ENCODE measurements around the gene ITGA2B. TPM values are rescaled to one million over a fixed set of nuclear protein-coding genes. Genes with fewer than 3 reads are reported as not detected.

The ITGA2B gene
- total RNA-seq, 1 experiment from 2014 or later: 0.62 TPM

DNA sequence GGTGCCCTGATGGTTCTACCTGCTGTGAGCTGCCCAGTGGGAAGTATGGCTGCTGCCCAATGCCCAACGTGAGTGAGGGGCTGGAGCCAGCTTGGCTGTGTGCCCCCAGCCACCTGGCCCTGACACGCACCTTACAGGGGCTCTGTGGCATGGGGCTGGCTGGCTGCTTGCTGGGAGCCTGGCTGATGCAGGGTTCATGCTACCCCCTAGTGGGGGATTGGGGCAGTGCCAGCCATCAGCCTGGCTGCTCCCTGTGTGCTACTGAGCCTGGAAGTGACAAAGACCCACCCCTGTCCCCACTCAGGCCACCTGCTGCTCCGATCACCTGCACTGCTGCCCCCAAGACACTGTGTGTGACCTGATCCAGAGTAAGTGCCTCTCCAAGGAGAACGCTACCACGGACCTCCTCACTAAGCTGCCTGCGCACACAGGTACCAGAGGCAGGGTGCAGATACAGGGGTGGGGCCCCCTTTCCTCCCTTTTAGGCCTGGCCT lies 38.7 kb downstream of the ITGA2B start:
- H3K9me3 ChIP-seq (ENCODE audit: low read depth, low read length, poor library complexity, severe bottlenecking): no peaks in the 10 kb centered on the region
- POLR2A ChIA-PET (ENCODE audit: low non-redundant PET): no interaction called here

DNA sequence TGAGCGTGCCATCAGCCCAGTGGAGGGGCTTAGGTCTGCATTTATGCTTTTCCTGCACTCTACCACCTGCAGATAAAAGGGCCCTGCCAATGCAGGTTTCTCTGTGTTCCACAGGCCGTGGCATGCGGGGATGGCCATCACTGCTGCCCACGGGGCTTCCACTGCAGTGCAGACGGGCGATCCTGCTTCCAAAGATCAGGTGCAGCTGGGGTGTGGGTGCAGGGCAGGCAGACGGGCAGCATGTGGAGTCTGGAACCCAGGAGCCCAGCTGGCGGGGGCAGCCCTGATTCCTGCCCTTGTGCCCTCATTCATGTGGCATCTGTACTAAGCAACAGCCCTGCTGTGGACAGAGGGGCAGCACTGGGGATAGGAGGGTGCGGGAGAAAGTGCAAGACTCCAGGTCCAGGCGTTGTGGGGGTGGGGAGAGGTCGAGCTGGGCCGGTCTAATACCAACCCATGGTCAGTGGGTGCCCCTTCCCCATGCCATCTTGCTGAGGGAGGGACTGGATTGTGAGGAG lies 39.8 kb downstream of the ITGA2B start:
- Histone ChIP-seq H3K36me3 (ENCODE audit: insufficient read depth, low read length, poor library complexity, severe bottlenecking) (no peaks in the 10 kb centered on the region), H3K4me1 (ENCODE audit: insufficient read depth, low read length, poor library complexity, severe bottlenecking) (no peaks in the 10 kb centered on the region), H3K27ac (ENCODE audit: low read depth, low read length, poor library complexity, severe bottlenecking) (no peak overlapping the region), H3K9me3 (ENCODE audit: low read depth, low read length, poor library complexity, severe bottlenecking) (no peaks in the 10 kb centered on the region), H3K4me3 (ENCODE audit: low read depth, low read length, poor library complexity, severe bottlenecking) (no peak overlapping the region), H3K27me3 (replicated peaks; ENCODE audit: insufficient read depth, low read depth, low read length, poor library complexity) (no peaks in the 10 kb centered on the region)
- BruUV-seq (replicated peaks): no TSS peak
- TF ChIP-seq, protein P1, sequence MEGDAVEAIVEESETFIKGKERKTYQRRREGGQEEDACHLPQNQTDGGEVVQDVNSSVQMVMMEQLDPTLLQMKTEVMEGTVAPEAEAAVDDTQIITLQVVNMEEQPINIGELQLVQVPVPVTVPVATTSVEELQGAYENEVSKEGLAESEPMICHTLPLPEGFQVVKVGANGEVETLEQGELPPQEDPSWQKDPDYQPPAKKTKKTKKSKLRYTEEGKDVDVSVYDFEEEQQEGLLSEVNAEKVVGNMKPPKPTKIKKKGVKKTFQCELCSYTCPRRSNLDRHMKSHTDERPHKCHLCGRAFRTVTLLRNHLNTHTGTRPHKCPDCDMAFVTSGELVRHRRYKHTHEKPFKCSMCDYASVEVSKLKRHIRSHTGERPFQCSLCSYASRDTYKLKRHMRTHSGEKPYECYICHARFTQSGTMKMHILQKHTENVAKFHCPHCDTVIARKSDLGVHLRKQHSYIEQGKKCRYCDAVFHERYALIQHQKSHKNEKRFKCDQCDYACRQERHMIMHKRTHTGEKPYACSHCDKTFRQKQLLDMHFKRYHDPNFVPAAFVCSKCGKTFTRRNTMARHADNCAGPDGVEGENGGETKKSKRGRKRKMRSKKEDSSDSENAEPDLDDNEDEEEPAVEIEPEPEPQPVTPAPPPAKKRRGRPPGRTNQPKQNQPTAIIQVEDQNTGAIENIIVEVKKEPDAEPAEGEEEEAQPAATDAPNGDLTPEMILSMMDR (conservative IDR thresholded peaks at IDR 0.05; ENCODE audit: low read depth, low read length): no peak
- no peak for TF ChIP-seq EZH2 (IDR thresholded peaks at IDR 0.05; ENCODE audit: borderline replicate concordance, low read depth, low read length, poor library complexity, severe bottlenecking)
- ChIA-PET POLR2A (ENCODE audit: low non-redundant PET) (no interaction called here), CTCF (no interaction called here)
- intact Hi-C loops (cut with micrococcal nuclease; ENCODE audit: unreplicated experiment): loop anchor here (5.0 kb wide), 1 partner anchor 137 kb away; no protein-coding TSS in a partner anchor
- no peak for DNase-seq (ENCODE audit: low spot score)

More for the DNA sequence above, 38.7 kb downstream of the ITGA2B start:
- H3K27ac ChIP-seq (ENCODE audit: low read depth, low read length, poor library complexity, severe bottlenecking): no peak overlapping the region
- H3K36me3 ChIP-seq (ENCODE audit: insufficient read depth, low read length, poor library complexity, severe bottlenecking): no peaks in the 10 kb centered on the region
- H3K27me3 ChIP-seq (replicated peaks; ENCODE audit: insufficient read depth, low read depth, low read length, poor library complexity): no peaks in the 10 kb centered on the region
- CTCF ChIA-PET: no interaction called here
- TF ChIP-seq, protein P1 (conservative IDR thresholded peaks at IDR 0.05; ENCODE audit: low read depth, low read length): peak; percentile 65
- TF ChIP-seq EZH2 (IDR thresholded peaks at IDR 0.05; ENCODE audit: borderline replicate concordance, low read depth, low read length, poor library complexity, severe bottlenecking): no peak
- no TSS peak for BruUV-seq (replicated peaks)
- peak; percentile 59 for DNase-seq (ENCODE audit: low spot score)
- H3K4me3 ChIP-seq (ENCODE audit: low read depth, low read length, poor library complexity, severe bottlenecking): no peak overlapping the region
- intact Hi-C loops (cut with micrococcal nuclease; ENCODE audit: unreplicated experiment): no loop called here
- H3K4me1 ChIP-seq (ENCODE audit: insufficient read depth, low read length, poor library complexity, severe bottlenecking): no peaks in the 10 kb centered on the region

DNA sequence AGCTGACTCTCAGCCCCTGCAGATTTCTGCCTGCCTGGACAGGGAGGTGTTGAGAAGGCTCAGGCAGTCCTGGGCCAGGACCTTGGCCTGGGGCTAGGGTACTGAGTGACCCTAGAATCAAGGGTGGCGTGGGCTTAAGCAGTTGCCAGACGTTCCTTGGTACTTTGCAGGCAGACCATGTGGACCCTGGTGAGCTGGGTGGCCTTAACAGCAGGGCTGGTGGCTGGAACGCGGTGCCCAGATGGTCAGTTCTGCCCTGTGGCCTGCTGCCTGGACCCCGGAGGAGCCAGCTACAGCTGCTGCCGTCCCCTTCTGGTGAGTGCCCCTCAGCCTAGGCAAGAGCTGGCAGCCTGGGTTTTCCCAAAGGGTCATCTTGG lies 40.5 kb downstream of the ITGA2B start:
- CTCF ChIA-PET: no interaction called here
- intact Hi-C loops (cut with micrococcal nuclease; ENCODE audit: unreplicated experiment): loop anchor here (5.0 kb wide), 1 partner anchor 137 kb away; no protein-coding TSS in a partner anchor
- H3K27me3 ChIP-seq (replicated peaks; ENCODE audit: insufficient read depth, low read depth, low read length, poor library complexity): no peaks in the 10 kb centered on the region

More for the DNA sequence above, 40.5 kb downstream of the ITGA2B start:
- no peaks in the 10 kb centered on the region for H3K36me3 ChIP-seq (ENCODE audit: insufficient read depth, low read length, poor library complexity, severe bottlenecking)
- POLR2A ChIA-PET (ENCODE audit: low non-redundant PET): no interaction called here
- no peaks in the 10 kb centered on the region for H3K4me1 ChIP-seq (ENCODE audit: insufficient read depth, low read length, poor library complexity, severe bottlenecking)
- no peak for DNase-seq (ENCODE audit: low spot score)
- no peak overlapping the region for H3K4me3 ChIP-seq (ENCODE audit: low read depth, low read length, poor library complexity, severe bottlenecking)
- TF ChIP-seq, protein P1 (conservative IDR thresholded peaks at IDR 0.05; ENCODE audit: low read depth, low read length): no peak
- TF ChIP-seq EZH2 (IDR thresholded peaks at IDR 0.05; ENCODE audit: borderline replicate concordance, low read depth, low read length, poor library complexity, severe bottlenecking): no peak
- BruUV-seq (replicated peaks): no TSS peak
- H3K9me3 ChIP-seq (ENCODE audit: low read depth, low read length, poor library complexity, severe bottlenecking): no peaks in the 10 kb centered on the region
- no peak overlapping the region for H3K27ac ChIP-seq (ENCODE audit: low read depth, low read length, poor library complexity, severe bottlenecking)

All from A673 (cell line).